ENCODE measurements around the gene TMEM62.

DNA sequence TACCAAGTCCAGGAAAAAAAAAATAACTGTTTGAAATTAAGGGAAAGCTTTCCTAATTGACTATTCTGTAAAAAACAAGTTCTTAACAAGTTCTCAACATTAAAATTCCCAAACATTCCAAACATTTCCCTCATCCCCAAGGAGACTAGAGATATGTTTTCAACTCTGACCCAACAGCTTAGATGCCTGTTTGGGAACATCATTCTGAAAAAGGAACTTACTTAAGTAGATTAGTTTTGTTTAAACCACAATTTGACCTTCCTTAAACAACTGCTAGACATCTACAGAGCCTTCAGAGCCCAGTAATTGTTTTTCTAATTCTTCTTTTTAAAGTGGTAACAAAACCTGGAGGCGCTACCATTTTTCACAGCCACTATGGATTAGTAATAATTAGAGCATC lies 40.4 kb upstream of the TMEM62 start:
- no peak for TF ChIP-seq POLR2AphosphoS5 (IDR thresholded peaks at IDR 0.05)
- TF ChIP-seq, protein P1, sequence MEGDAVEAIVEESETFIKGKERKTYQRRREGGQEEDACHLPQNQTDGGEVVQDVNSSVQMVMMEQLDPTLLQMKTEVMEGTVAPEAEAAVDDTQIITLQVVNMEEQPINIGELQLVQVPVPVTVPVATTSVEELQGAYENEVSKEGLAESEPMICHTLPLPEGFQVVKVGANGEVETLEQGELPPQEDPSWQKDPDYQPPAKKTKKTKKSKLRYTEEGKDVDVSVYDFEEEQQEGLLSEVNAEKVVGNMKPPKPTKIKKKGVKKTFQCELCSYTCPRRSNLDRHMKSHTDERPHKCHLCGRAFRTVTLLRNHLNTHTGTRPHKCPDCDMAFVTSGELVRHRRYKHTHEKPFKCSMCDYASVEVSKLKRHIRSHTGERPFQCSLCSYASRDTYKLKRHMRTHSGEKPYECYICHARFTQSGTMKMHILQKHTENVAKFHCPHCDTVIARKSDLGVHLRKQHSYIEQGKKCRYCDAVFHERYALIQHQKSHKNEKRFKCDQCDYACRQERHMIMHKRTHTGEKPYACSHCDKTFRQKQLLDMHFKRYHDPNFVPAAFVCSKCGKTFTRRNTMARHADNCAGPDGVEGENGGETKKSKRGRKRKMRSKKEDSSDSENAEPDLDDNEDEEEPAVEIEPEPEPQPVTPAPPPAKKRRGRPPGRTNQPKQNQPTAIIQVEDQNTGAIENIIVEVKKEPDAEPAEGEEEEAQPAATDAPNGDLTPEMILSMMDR (IDR thresholded peaks at IDR 0.05): no peak
- no peak for TF ChIP-seq EP300 (IDR thresholded peaks at IDR 0.05)

All from esophagus muscularis mucosa (tissue), 4 donors.